ENCODE results near the gene AUTS2. TPM values are rescaled to one million over a fixed set of nuclear protein-coding genes. Genes with fewer than 3 reads are reported as not detected.

The AUTS2 gene
- total RNA-seq, 2 experiments from 2014 or later: 2.4 to 3.0 TPM

- intact Hi-C loops (cut with DNase I, micrococcal nuclease): no loop called here
- Mint-ChIP-seq H3K4me1 (no peaks in the 10 kb centered on the region), H3K4me3 (no peak overlapping the region), H3K27me3 (no peaks in the 10 kb centered on the region), H3K36me3 (ENCODE audit: low read depth) (no peaks in the 10 kb centered on the region), H3K9me3 (ENCODE audit: low read depth) (no peaks in the 10 kb centered on the region), H3K27ac (no peak overlapping the region)
- POLR2A ChIA-PET: no interaction called here
- DNase-seq (no peak), ATAC-seq (no peak)
- CTCF ChIA-PET: no interaction called here
Measured at GRCh38 chr7:69994886-69995542, 396.7 kb downstream of the AUTS2 start.

- no peak for ATAC-seq
- CTCF ChIA-PET: no interaction called here
- Mint-ChIP-seq H3K36me3 (ENCODE audit: low read depth) (no peaks in the 10 kb centered on the region), H3K4me1 (no peaks in the 10 kb centered on the region), H3K9me3 (ENCODE audit: low read depth) (no peaks in the 10 kb centered on the region), H3K4me3 (no peak overlapping the region), H3K27ac (no peak overlapping the region), H3K27me3 (no peaks in the 10 kb centered on the region)
- POLR2A ChIA-PET: no interaction called here
- DNase-seq: no peak
- intact Hi-C loops (cut with DNase I, micrococcal nuclease): no loop called here
Measured at GRCh38 chr7:69996121-69996520, 397.8 kb downstream of the AUTS2 start.

- CTCF ChIA-PET: interaction anchor here (0.6 kb wide), 1 partner anchor 36 kb away, joined by 3 read pairs; no protein-coding TSS in a partner anchor
- no peaks in the 10 kb centered on the region for H3K36me3 Mint-ChIP-seq (ENCODE audit: low read depth)
- intact Hi-C loops (cut with DNase I, micrococcal nuclease): no loop called here
- peaks cover 2% of the 10 kb centered on the region for H3K27me3 Mint-ChIP-seq
- DNase-seq: no peak
- no peak for ATAC-seq
- H3K4me3 Mint-ChIP-seq: no peak overlapping the region
- no peak overlapping the region for H3K27ac Mint-ChIP-seq
- no peaks in the 10 kb centered on the region for H3K9me3 Mint-ChIP-seq (ENCODE audit: low read depth)
- peaks cover 4% of the 10 kb centered on the region for H3K4me1 Mint-ChIP-seq
- POLR2A ChIA-PET: no interaction called here
Measured at GRCh38 chr7:70000737-70001348, 402.6 kb downstream of the AUTS2 start.

GRCh38 chr7:70005480-70005879 lies 407.2 kb downstream of the AUTS2 start:
- ChIA-PET POLR2A (no interaction called here), CTCF (no interaction called here)
- H3K36me3 Mint-ChIP-seq (ENCODE audit: low read depth): no peaks in the 10 kb centered on the region
- DNase-seq (no peak), ATAC-seq (no peak)
- H3K27me3 Mint-ChIP-seq: peaks cover 2% of the 10 kb centered on the region
- no peaks in the 10 kb centered on the region for H3K9me3 Mint-ChIP-seq (ENCODE audit: low read depth)
- intact Hi-C loops (cut with DNase I, micrococcal nuclease): no loop called here
- H3K27ac Mint-ChIP-seq: no peak overlapping the region
- no peak overlapping the region for H3K4me3 Mint-ChIP-seq
- H3K4me1 Mint-ChIP-seq: peaks cover 14% of the 10 kb centered on the region

- H3K4me3 Mint-ChIP-seq: no peak overlapping the region
- ChIA-PET POLR2A (no interaction called here), CTCF (interaction anchor here (0.6 kb wide), 2 partner anchors 10 to 13 kb away, joined by 3 read pairs; no protein-coding TSS in a partner anchor)
- H3K9me3 Mint-ChIP-seq (ENCODE audit: low read depth): no peaks in the 10 kb centered on the region
- peaks cover 14% of the 10 kb centered on the region for H3K4me1 Mint-ChIP-seq
- DNase-seq (peak; percentile 9), ATAC-seq (no peak)
- intact Hi-C loops (cut with DNase I, micrococcal nuclease): no loop called here
- peaks cover 2% of the 10 kb centered on the region for H3K27me3 Mint-ChIP-seq
- H3K27ac Mint-ChIP-seq: no peak overlapping the region
- H3K36me3 Mint-ChIP-seq (ENCODE audit: low read depth): no peaks in the 10 kb centered on the region
Measured at GRCh38 chr7:70005891-70006260, 407.6 kb downstream of the AUTS2 start.

GRCh38 chr7:70006261-70006920 lies 408.1 kb downstream of the AUTS2 start:
- no peaks in the 10 kb centered on the region for H3K9me3 Mint-ChIP-seq (ENCODE audit: low read depth)
- POLR2A ChIA-PET: no interaction called here
- H3K4me3 Mint-ChIP-seq: peak overlapping the region; percentile 11
- CTCF ChIA-PET: interaction anchor here (0.6 kb wide), 2 partner anchors 10 to 14 kb away, joined by 3 read pairs; no protein-coding TSS in a partner anchor
- intact Hi-C loops (cut with DNase I, micrococcal nuclease): no loop called here
- H3K4me1 Mint-ChIP-seq: peaks cover 14% of the 10 kb centered on the region
- DNase-seq (no peak), ATAC-seq (no peak)
- H3K27ac Mint-ChIP-seq: no peak overlapping the region
- H3K36me3 Mint-ChIP-seq (ENCODE audit: low read depth): no peaks in the 10 kb centered on the region
- H3K27me3 Mint-ChIP-seq: peaks cover 2% of the 10 kb centered on the region

- Mint-ChIP-seq H3K4me3 (no peak overlapping the region), H3K27me3 (peaks cover 2% of the 10 kb centered on the region), H3K9me3 (ENCODE audit: low read depth) (no peaks in the 10 kb centered on the region), H3K36me3 (ENCODE audit: low read depth) (no peaks in the 10 kb centered on the region), H3K4me1 (peaks cover 14% of the 10 kb centered on the region), H3K27ac (no peak overlapping the region)
- no peak for ATAC-seq
- POLR2A ChIA-PET: no interaction called here
- CTCF ChIA-PET: no interaction called here
- DNase-seq: no peak
- intact Hi-C loops (cut with DNase I, micrococcal nuclease): no loop called here
Measured at GRCh38 chr7:70008466-70008865, 410.2 kb downstream of the AUTS2 start.

GRCh38 chr7:70014472-70015177 lies 416.4 kb downstream of the AUTS2 start:
- Mint-ChIP-seq H3K4me3 (no peak overlapping the region), H3K27ac (no peak overlapping the region), H3K36me3 (ENCODE audit: low read depth) (no peaks in the 10 kb centered on the region), H3K4me1 (no peaks in the 10 kb centered on the region), H3K9me3 (ENCODE audit: low read depth) (no peaks in the 10 kb centered on the region), H3K27me3 (peaks cover 4% of the 10 kb centered on the region)
- ATAC-seq (no peak), DNase-seq (no peak)
- intact Hi-C loops (cut with DNase I, micrococcal nuclease): no loop called here
- POLR2A ChIA-PET: no interaction called here
- CTCF ChIA-PET: no interaction called here

GRCh38 chr7:70015353-70015752 lies 417.1 kb downstream of the AUTS2 start:
- ChIA-PET CTCF (interaction anchor here (0.8 kb wide), 1 partner anchor 1840 kb away, joined by 3 read pairs; no protein-coding TSS in a partner anchor), POLR2A (no interaction called here)
- intact Hi-C loops (cut with DNase I, micrococcal nuclease): no loop called here
- Mint-ChIP-seq H3K36me3 (ENCODE audit: low read depth) (no peaks in the 10 kb centered on the region), H3K4me1 (no peaks in the 10 kb centered on the region), H3K27ac (no peak overlapping the region), H3K27me3 (peaks cover 4% of the 10 kb centered on the region), H3K9me3 (ENCODE audit: low read depth) (no peaks in the 10 kb centered on the region), H3K4me3 (no peak overlapping the region)
- no peak for DNase-seq
- no peak for ATAC-seq

GRCh38 chr7:70016044-70016770 lies 417.9 kb downstream of the AUTS2 start:
- Mint-ChIP-seq H3K4me1 (no peaks in the 10 kb centered on the region), H3K9me3 (ENCODE audit: low read depth) (no peaks in the 10 kb centered on the region), H3K27me3 (peaks cover 4% of the 10 kb centered on the region), H3K36me3 (ENCODE audit: low read depth) (no peaks in the 10 kb centered on the region), H3K4me3 (no peak overlapping the region), H3K27ac (no peak overlapping the region)
- DNase-seq (no peak), ATAC-seq (no peak)
- ChIA-PET CTCF (interaction anchor here (0.8 to 1.0 kb wide), 2 partner anchors 10 to 1839 kb away, joined by 3 read pairs; no protein-coding TSS in a partner anchor), POLR2A (no interaction called here)
- intact Hi-C loops (cut with DNase I, micrococcal nuclease): no loop called here

GRCh38 chr7:70017357-70017756 lies 419.1 kb downstream of the AUTS2 start:
- POLR2A ChIA-PET: no interaction called here
- H3K27me3 Mint-ChIP-seq: peaks cover 4% of the 10 kb centered on the region
- CTCF ChIA-PET: no interaction called here
- intact Hi-C loops (cut with DNase I, micrococcal nuclease): no loop called here
- H3K27ac Mint-ChIP-seq: no peak overlapping the region
- no peaks in the 10 kb centered on the region for H3K36me3 Mint-ChIP-seq (ENCODE audit: low read depth)
- DNase-seq (no peak), ATAC-seq (no peak)
- no peaks in the 10 kb centered on the region for H3K9me3 Mint-ChIP-seq (ENCODE audit: low read depth)
- no peaks in the 10 kb centered on the region for H3K4me1 Mint-ChIP-seq
- H3K4me3 Mint-ChIP-seq: no peak overlapping the region
